NCI-H526 treated with DMSO at 0.1 percent for 48 hours (cell line): ENCODE measurements around the gene CATSPERB.
"Not testable (repeated sequence)": the region's sequence is repeated elsewhere in the genome, so short reads cannot be mapped to it uniquely, and the experiment has no call there.

Experiments used
- DNase-seq: peaks from one replicate; lab custom pipeline; 2025; lab: John Stamatoyannopoulos, UW

CATSPERB gene

DNA sequence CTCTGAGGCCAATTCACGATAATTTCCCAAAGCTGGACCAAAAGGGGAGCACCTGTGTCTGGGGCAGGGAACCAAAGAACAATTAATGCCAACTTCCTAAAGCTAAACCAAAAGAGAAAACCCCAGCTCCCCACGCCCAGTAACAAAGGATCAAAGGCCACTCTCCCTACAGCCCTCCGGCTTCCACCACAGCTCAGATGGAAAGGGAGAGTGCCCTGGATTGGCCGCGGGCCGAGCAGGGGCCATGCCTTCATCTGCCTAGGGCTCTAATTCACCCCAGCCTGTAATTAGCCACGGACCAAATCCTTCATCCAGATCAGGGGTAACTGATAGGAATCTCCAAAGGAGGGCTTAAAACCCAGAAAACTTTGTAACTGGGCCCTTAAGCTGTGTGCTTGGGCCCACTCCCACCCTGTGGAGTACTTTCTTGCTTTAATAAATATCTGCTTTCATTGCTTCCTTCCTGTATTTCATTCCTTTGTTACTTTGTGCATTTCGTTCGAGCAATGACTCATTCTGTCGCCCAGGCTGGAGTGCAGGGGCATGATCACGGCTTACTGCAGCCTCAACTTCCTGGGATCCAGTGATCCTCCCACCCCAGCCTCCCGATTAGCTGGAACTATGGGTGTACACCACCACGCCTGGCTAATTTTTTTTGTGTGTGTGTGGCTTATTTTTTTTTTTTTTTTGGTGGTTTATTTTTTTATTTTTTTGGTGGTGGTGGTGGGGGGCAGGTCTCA is 156.2 kb downstream of the CATSPERB start:
- DNase-seq = no peak

DNA sequence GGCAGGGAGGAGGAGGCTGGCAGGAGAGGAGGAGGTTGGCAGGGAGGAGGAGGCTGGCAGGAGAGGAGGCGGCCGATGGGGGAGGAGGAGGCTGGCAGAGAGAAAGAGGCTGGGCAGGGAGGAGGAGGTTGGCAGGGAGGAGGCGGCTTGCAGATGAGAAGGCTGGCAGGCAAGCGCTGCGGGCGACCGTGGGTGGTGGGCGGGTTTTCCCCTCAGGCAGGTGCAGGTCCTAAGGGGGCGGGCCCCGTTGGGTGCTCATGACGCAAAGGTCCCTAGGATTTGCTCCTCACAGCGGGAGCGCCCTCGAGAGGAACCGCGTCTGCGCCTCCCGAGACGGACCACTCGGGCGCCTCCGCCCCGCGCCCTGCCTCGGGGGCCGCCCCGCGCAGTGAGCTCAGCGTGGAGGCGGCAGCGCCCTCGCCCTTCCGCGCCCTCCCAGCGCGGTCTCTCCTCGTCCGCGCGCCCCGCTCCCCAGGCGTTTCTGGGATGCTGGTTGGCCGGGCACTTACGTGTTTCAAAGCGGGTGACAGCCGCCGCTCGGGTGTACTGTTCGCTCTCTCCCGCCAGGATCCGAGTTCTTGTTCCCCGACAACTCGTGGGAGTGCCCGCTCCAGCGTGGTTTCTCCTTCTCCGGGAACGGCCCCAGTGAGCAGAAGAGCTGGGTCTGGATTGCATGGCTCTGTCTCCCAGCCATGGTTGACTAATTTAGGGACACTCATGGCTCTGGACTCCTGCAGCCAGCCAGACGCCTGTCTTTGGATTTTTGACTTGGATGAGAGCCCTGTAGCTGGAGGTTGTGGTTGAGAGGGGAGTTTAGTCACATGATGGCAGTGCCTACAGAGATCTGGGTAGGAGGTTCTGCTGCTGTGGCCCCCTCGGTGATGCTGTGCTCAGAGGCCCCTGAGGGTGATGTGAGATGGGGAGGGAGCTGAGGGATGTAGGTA is 157.7 kb downstream of the CATSPERB start:
- DNase-seq = peak; percentile 50

GRCh38 chr14:91573528-91573893 is 158.4 kb downstream of the CATSPERB start:
- no peak for DNase-seq

DNA sequence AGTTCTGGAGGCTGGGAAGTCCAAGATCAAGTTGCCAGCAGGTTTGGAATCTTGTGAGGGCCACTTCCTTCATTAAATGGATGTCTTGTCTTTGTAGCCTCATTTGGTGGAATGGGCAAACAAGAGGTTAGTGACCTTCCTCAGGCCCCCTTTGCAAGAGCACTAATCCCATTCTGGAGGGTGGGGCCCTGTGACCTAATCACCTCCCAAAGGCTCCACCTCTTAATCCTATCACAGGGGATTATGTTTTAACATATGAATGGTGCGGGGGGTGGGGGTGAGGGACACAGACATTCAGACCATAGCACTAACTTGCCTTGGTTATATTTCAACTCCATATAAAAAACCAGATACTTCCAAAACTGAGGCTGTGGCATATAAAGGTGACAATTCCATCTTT is 161.9 kb downstream of the CATSPERB start:
- no peak for DNase-seq

GRCh38 chr14:91569301-91569700 is 162.6 kb downstream of the CATSPERB start:
- DNase-seq = no peak

- DNase-seq = no peak
Observed at GRCh38 chr14:91568626-91569025, 163.3 kb downstream of the CATSPERB start.

- DNase-seq = not testable (repeated sequence)
Observed at GRCh38 chr14:91567827-91568226, 164.1 kb downstream of the CATSPERB start.

DNA sequence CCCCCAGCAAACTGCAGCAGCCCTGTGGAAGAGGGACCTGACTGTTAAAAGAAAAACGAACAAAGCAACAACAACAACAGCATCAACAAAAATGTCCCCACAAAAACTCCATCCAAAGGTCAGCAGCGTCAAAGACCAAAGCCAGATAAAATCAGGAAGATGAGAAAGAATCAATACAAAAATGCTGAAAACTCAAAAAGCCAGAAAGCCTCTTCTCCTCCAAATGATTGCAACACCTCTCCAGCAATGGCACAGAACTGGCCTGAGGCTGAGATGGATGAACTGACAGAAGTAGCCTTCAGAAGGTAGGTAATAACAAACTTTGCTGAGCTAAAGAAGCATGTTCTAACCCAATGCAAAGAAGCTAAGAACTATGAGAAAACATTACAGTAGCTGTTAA is 176.4 kb downstream of the CATSPERB start:
- no peak for DNase-seq

GRCh38 chr14:91554535-91555332 is 177.2 kb downstream of the CATSPERB start:
- DNase-seq = no peak

GRCh38 chr14:91548108-91548507 is 183.8 kb downstream of the CATSPERB start:
- no peak for DNase-seq

- DNase-seq = no peak
Observed at GRCh38 chr14:91545946-91546716, 185.8 kb downstream of the CATSPERB start.

DNA sequence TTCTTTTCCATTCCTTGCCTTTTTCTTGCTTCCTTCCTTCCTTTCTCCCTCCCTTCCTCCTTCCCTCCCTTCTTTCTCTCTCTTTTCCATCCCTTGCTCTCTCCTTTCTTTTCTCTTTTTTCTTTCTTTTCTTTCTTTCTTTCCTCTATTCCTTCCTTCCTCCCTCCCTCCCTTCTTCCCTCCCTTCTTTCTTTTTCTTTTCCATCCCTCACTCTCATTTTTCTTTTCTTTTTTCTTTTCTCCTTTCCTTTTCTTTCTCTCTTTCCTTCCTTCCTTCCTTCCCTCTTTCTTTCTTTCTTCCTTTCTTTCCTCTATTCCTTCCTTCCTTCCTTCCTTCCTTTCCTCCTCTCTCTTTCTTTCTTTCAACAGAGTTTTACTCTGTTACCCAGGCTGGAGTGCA is 186.7 kb downstream of the CATSPERB start:
- no peak for DNase-seq

GRCh38 chr14:91536327-91536726 is 195.6 kb downstream of the CATSPERB start:
- no peak for DNase-seq

- not testable (repeated sequence) for DNase-seq
Observed at GRCh38 chr14:91534059-91534458, 197.8 kb downstream of the CATSPERB start.

GRCh38 chr14:91533623-91534022 is 198.3 kb downstream of the CATSPERB start:
- no peak for DNase-seq
